Upper lobe of right lung (tissue), 1 donor: ENCODE measurements around the gene GSK3B. TPM values are rescaled to one million over a fixed set of nuclear protein-coding genes. Genes with fewer than 3 reads are reported as not detected.

Experiments used
- ATAC-seq: fragments of 200-7000 bp; cut with Tn5 transposase; one replicate; pipeline ENCODE4 v1.9.1; 2020; ENCODE audit warnings: mild to moderate bottlenecking, moderate library complexity
- DNase-seq: peaks from one replicate; pipeline ENCODE4 v3.0.0-alpha.2; 2020
- H3K27ac ChIP-seq: fragments of 200-600 bp; one replicate; pipeline ENCODE4 v1.8.0; 2022
- H3K27me3 ChIP-seq: fragments of 200-600 bp; one replicate; pipeline ENCODE4 v1.8.0; 2022; ENCODE audit warnings: mild to moderate bottlenecking
- H3K36me3 ChIP-seq: fragments of 200-600 bp; one replicate; pipeline ENCODE4 v1.8.0; 2022
- H3K4me1 ChIP-seq: fragments of 200-600 bp; one replicate; pipeline ENCODE4 v1.8.0; 2022
- H3K4me3 ChIP-seq: fragments of 200-600 bp; one replicate; pipeline ENCODE4 v1.8.0; 2022; ENCODE audit warnings: mild to moderate bottlenecking
- H3K9me3 ChIP-seq: fragments of 200-600 bp; one replicate; pipeline ENCODE4 v1.8.0; 2022
- CTCF ChIP-seq: fragments of 200-600 bp; IDR thresholded peaks from one replicate; pipeline ENCODE4 v1.8.0; 2022; ENCODE audit warnings: antibody characterized with exemption
- intact Hi-C: fragments of 100-400 bp; cut with DNase I; formaldehyde crosslinking; loops from one replicate; pipeline ENCODE4 v1.11.0; 2022
- total RNA-seq: library from RNA; stranded (reverse); fragmentation: NEBNext Ultra II Directional; extraction: Animal tissue kit (Norgen Biotek cat#: 25700); gene quantifications from one replicate; pipeline ENCODE4 v1.2.1, GENCODE V29; 2021
- donor health status: DM: no; HTN: yes; CAD: no; lungs with severe emphysema.

The GSK3B gene
- total RNA-seq, 1 donor from 2014 or later = 55.2 TPM

- Histone ChIP-seq H3K27ac (no peak overlapping the region), H3K4me1 (no peaks in the 10 kb centered on the region), H3K4me3 (no peak overlapping the region), H3K9me3 (no peaks in the 10 kb centered on the region), H3K36me3 (no peaks in the 10 kb centered on the region), H3K27me3 (no peaks in the 10 kb centered on the region)
- intact Hi-C loops = no loop called here
- no peak for TF ChIP-seq CTCF
- no peak for DNase-seq
- no peak for ATAC-seq
These were observed 210.6 kb downstream of the GSK3B start for GRCh38 chr3:119883461-119884160.

- Histone ChIP-seq H3K27ac (no peak overlapping the region), H3K36me3 (no peaks in the 10 kb centered on the region), H3K27me3 (no peaks in the 10 kb centered on the region), H3K4me3 (no peak overlapping the region), H3K4me1 (no peaks in the 10 kb centered on the region), H3K9me3 (no peaks in the 10 kb centered on the region)
- ATAC-seq = no peak
- DNase-seq = no peak
- TF ChIP-seq CTCF = no peak
- intact Hi-C loops = no loop called here
These were observed 213.3 kb downstream of the GSK3B start for GRCh38 chr3:119880966-119881365.

GRCh38 chr3:119873646-119874045 lies 220.6 kb downstream of the GSK3B start:
- intact Hi-C loops = no loop called here
- no peak overlapping the region for H3K4me3 ChIP-seq
- no peaks in the 10 kb centered on the region for H3K9me3 ChIP-seq
- ATAC-seq (no peak), DNase-seq (no peak)
- no peak for TF ChIP-seq CTCF
- no peak overlapping the region for H3K27ac ChIP-seq
- H3K36me3 ChIP-seq = no peaks in the 10 kb centered on the region
- no peaks in the 10 kb centered on the region for H3K4me1 ChIP-seq
- H3K27me3 ChIP-seq = no peaks in the 10 kb centered on the region

GRCh38 chr3:119872773-119873172 lies 221.5 kb downstream of the GSK3B start:
- H3K27me3 ChIP-seq = no peaks in the 10 kb centered on the region
- no peak overlapping the region for H3K4me3 ChIP-seq
- intact Hi-C loops = no loop called here
- no peaks in the 10 kb centered on the region for H3K36me3 ChIP-seq
- H3K4me1 ChIP-seq = no peaks in the 10 kb centered on the region
- no peak for DNase-seq
- no peaks in the 10 kb centered on the region for H3K9me3 ChIP-seq
- no peak for TF ChIP-seq CTCF
- no peak overlapping the region for H3K27ac ChIP-seq
- ATAC-seq = no peak

- H3K4me3 ChIP-seq = no peak overlapping the region
- no peaks in the 10 kb centered on the region for H3K27me3 ChIP-seq
- H3K4me1 ChIP-seq = no peaks in the 10 kb centered on the region
- intact Hi-C loops = no loop called here
- H3K27ac ChIP-seq = no peak overlapping the region
- no peaks in the 10 kb centered on the region for H3K36me3 ChIP-seq
- no peaks in the 10 kb centered on the region for H3K9me3 ChIP-seq
- ATAC-seq (no peak), DNase-seq (no peak)
- TF ChIP-seq CTCF = no peak
These were observed 222.7 kb downstream of the GSK3B start for GRCh38 chr3:119871571-119871970.

GRCh38 chr3:119870512-119870911 lies 223.7 kb downstream of the GSK3B start:
- no peaks in the 10 kb centered on the region for H3K27me3 ChIP-seq
- no peaks in the 10 kb centered on the region for H3K9me3 ChIP-seq
- no peaks in the 10 kb centered on the region for H3K36me3 ChIP-seq
- no peak overlapping the region for H3K27ac ChIP-seq
- TF ChIP-seq CTCF = no peak
- intact Hi-C loops = no loop called here
- DNase-seq (no peak), ATAC-seq (no peak)
- H3K4me3 ChIP-seq = no peak overlapping the region
- no peaks in the 10 kb centered on the region for H3K4me1 ChIP-seq
